GM19238 (cell line): ENCODE measurements around the gene MYO1D.

Experiments used
- DNase-seq: peaks from one replicate; pipeline ENCODE4 v3.0.0; 2011; ENCODE audit warnings: low spot score; ENCODE audit not compliant: insufficient read length

MYO1D gene

DNA sequence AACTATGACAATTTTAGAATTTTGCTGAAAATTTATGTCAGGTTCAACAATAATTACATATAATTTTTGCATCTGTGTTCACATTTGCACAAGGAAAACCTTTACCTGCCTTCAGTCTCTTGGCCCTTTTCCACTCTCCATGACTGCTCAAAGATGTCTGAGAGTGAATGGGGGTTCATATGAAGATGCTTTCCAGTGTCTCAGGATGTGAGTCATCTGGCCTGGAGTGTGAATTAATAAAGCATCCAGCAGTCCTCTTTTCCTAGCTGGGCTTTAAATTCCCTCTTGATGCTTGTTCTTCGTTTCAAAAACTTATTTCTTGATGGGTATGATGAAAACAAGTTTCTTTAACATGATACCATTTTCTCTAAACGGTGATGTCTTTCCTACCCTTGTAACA lies 290.3 kb downstream of the MYO1D start:
- DNase-seq = no peak

- DNase-seq = no peak
Observed at GRCh38 chr17:32584792-32585191, 292.1 kb downstream of the MYO1D start.

GRCh38 chr17:32583053-32583452 lies 293.9 kb downstream of the MYO1D start:
- no peak for DNase-seq

DNA sequence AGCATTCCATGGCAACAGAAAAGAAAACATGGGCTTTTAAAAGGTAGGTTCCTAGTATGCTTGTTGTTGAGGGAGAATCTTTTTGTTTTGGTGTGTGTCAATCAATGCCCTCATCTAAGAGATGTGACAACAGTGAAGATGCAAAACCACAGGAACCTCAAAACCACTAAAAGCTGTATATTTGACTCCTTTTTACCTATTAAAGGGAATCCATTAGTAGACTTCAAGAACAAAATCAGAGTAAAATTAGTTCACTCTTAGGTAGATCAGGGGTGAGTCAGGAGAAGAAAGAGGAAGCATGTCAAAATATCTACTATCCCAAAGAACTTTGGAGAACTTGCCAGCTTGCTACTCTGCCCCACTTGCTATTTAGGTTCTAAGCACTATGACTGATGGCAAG lies 301.1 kb downstream of the MYO1D start:
- DNase-seq = no peak

- DNase-seq = no peak
Observed at GRCh38 chr17:32570081-32570396, 306.9 kb downstream of the MYO1D start.

DNA sequence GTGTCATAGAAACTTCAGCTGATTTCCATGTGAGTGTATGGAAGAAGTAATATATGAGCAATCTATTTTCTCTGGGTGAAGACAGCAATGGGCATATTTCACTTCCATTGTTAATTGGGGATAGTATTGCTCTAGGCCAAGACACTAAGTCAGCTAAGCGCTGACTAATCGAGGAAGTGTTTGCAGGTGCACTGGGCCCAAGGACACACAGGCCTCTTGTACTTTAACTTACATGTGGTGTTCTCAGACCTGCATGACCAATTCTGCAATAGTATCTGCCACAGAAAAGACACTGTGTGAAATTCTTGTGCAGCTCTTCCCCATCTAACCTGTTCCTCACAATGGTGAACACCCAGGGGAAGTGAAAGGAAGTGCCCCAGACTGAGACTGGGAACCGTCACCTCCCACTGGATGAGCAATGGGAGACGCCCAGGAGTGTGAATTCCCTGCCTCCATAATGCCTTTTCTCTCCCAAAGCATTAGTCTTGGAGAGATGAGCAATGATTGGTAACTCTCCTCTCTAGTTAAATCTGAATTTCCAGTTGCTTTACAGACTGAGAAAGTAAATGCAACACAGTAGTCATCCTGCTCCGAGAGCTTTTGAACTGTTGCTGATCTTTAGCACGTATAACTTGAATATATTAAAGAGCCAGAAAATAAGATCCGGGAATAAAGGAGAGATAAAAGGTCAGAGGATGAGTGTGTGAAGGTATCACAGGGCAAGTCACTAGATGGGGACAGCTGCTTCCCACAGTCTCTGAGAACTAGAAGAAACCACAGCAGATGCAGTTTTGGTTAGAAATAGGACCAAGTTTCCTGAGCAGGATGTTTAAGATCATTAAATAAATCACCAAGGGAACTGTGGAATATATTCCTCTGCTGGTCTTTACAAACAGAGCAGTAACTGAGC lies 307.5 kb downstream of the MYO1D start:
- DNase-seq = no peak

DNA sequence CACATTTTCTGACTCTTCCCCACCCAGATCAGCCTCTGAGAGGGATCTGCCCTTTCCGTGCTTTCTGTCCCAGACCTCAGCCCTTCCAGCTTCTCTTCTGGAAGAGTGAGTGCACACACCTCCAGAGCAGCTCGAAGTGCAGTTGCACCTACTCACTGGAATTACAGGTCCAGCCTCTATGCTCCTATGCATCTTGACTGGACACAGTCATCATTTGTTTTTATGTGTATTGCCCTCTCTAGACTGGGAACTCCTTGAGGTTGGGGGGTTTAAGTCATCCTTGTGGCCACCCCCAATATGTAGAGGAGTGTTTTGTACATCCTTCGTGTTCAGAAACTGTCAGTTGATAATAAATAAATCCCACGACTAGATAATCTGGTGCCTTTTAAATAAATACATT lies 308.2 kb downstream of the MYO1D start:
- DNase-seq = no peak

- DNase-seq = no peak
Observed at GRCh38 chr17:32567511-32567910, 309.4 kb downstream of the MYO1D start.

- no peak for DNase-seq
Observed at GRCh38 chr17:32567086-32567485, 309.8 kb downstream of the MYO1D start.

- no peak for DNase-seq
Observed at GRCh38 chr17:32566303-32566702, 310.6 kb downstream of the MYO1D start.

GRCh38 chr17:32565401-32565800 lies 311.5 kb downstream of the MYO1D start:
- DNase-seq = no peak

DNA sequence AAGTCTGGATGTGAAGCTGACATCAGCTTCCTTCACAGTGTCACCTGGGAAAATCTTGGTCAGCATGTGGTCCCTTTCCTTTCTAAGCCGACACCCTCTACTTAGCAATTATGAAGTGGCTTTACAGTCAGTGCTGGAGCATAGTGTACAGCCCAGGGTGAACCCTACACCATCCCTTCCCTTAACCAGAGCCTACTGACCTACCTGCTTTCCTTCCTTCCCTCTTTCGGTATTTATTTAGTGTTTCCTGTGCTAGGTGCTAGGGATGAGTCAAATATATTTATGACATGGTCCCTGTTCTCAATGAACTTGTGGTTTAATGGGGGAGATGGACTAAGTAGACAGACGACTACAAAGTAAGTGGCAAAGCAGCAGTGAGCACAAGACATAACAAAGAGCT lies 312.6 kb downstream of the MYO1D start:
- no peak for DNase-seq

- no peak for DNase-seq
Observed at GRCh38 chr17:32563583-32563982, 313.3 kb downstream of the MYO1D start.

DNA sequence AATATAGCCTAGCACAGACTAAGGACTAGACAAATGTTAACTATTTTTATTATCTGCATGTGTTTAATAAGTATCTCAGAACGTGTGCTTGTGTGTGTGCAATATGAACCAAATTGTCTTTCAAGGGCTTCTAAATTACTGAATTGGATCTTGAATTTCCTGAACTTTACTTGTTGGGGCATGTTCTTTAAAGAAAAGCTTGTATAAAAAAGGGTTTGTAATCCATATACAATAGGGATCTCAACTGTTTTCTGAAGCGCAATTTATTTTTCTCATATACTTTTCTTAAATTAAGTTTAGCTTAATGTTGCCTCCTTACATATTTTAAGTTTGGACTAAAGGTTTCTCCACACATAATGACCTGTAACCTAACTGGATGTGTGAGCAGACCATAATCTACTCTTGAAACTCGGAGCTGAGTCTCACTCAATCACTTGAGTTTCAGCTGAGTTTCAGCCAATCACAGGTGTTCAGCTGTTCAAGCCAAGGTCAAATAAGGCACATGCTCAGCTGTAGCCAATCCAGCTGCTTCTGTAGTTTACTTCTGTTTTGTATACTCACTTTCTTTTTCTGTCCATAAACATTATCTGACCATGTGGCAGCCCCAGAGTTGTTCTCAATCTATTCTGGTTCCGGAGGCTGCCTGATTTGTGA lies 317.8 kb downstream of the MYO1D start:
- peak; percentile 44 for DNase-seq

DNA sequence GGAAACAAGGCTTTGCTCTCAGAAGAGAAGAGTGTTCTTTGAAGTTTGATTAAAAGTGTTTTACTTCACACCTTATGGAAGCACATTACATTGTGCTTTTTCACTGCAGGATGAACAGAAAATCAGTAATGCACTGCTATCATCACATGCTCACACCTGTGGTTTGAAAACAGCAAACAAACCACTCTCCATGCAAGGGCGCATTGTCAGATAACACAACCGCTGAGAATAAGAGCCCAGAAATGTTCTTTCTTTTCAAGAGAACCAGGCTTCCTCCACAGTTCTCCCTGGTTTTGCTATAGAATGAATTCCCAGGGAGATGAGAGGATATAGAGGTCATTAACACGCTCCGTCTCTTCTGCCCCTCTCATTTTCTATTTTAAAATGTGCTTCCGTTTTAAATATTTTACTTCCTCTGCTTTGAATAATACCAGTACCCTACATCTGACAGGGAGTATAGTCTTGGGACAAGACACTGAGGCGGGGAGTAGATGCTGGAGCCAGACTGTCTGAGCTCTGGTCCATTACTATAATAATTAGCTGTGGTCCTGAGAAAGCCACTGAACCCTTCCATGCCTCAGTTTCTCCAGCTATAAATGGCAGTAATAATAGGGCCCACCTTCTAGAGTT lies 318.5 kb downstream of the MYO1D start:
- no peak for DNase-seq

DNA sequence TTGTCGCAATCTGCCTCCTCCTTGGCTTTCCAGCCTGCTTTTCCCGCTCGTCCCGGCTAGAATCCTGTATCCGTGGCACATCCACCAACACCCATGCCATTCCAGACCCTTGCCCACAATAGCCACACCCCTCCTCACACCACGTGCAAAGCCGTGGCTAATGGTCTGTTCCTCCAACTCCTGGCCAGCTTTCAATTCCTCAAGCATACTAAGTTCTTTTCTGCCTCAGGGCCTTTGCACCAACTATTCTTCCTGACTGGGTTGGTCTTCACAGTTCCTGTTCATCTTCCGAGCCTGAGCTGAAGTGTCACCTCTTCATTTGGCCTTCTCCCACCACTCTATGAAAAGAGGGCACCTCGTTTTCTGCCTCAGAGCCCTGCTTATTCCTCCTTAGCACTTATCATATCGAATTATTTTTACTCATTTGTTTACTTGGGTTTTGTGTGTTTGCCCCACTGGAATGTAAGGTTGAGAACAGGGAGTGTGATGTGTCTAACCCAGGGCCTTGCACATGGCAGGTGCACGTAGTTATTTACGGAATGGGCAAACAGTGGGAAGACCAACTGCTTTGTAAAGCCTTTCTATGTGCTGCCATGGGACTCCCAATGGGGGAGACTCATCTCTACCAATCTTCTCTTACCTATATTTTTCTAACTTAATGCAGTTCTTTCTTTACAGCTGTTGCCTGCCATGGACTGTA lies 321.2 kb downstream of the MYO1D start:
- DNase-seq = no peak

DNA sequence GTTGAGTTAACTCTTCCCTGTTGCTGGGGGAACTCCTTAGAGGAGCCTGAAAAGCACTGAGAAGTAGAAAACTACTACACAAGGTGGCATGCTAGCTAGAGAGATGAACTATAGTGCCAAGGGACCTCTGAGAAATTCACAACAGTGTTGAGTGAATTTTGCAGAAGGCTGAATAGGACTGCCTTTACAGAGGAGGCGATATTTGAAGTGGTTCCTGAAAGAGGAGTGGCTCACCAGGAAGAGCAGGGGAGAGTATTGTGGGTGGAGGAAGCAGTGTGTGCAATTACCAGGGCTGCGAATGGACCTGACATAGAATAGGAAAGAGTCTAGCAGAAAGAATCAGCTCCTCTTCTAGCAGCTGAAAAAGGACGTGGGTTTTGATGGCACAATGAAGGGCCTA lies 323.8 kb downstream of the MYO1D start:
- no peak for DNase-seq

DNA sequence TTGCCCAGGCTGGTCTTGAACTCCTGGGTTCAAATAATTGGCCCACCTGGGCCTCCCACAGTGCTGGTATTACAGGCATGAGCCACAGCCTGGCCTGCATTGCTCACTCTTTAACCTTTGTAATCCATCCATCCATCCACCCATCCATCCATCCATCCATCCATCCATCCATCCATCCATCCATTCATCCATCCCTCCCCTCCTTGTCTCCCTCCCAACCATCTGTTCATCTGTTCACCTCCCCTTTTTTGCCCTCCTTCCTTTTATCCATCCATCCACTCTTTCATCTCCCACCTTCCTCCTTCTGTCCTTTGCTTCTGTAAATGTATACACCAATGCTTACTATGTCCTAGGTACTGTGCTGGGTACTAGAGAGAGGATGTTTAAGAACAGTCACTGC lies 324.6 kb downstream of the MYO1D start:
- DNase-seq = no peak

DNA sequence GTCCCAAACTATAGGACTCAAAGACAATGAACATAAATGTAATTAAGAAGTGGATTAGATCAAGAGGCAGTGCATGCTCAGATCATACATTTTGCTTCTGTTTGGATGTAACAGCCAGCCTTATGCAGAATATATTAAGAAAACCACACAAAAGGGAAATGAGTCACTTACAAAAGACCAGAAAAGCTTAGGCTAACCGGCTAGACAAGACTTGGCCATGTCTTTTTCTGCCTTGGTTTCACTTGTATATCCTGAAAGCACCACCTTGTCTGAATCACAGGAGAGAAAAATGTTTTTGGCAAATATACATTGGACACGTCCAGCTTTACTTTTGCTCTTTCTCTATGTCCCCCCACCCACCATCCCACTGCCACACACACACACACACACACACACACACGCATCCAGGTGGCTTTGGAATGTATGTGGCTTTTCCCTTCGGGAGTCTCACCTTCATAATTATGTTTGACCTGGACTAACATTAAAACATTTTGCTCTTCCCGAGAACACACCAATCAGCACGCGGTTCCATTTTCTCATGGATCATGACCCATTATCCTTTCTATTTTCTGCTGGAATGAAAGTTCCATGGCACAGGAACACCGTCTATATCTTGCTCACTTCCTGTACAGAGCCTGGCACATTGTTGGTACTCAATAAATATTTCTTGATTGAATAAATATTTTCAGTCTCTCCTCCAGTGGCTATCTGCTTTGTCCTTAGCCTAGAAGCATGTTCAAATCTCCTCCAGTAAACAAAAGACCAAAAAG lies 325.6 kb downstream of the MYO1D start:
- peak; percentile 28 for DNase-seq

GRCh38 chr17:32549559-32549958 lies 327.4 kb downstream of the MYO1D start:
- no peak for DNase-seq

GRCh38 chr17:32546031-32546444 lies 330.9 kb downstream of the MYO1D start:
- DNase-seq = no peak
